MM.1S (cell line): Measurements from ENCODE around the gene TAOK2.

Experiments used
- EZH2 ChIP-seq: fragments of 300-600 bp; sonication (generic); optimal IDR thresholded peaks from 2 replicates; pipeline ENCODE3; 2017; ENCODE audit warnings: low read depth, mild to moderate bottlenecking, antibody characterized with exemption, low read length, mixed read lengths
- EZH2phosphoT487 ChIP-seq: fragments of 300-600 bp; sonication (generic); IDR thresholded peaks from 2 replicates; pipeline ENCODE4 v1.6.1; 2018; ENCODE audit warnings: antibody characterized with exemption, low read length
- TF ChIP-seq, protein P1 (sequence below): fragments of 300-600 bp; sonication (generic); IDR thresholded peaks from 2 replicates; pipeline ENCODE4 v1.5.1; 2016; ENCODE audit warnings: antibody characterized with exemption, low read length, mixed read lengths

DNA sequence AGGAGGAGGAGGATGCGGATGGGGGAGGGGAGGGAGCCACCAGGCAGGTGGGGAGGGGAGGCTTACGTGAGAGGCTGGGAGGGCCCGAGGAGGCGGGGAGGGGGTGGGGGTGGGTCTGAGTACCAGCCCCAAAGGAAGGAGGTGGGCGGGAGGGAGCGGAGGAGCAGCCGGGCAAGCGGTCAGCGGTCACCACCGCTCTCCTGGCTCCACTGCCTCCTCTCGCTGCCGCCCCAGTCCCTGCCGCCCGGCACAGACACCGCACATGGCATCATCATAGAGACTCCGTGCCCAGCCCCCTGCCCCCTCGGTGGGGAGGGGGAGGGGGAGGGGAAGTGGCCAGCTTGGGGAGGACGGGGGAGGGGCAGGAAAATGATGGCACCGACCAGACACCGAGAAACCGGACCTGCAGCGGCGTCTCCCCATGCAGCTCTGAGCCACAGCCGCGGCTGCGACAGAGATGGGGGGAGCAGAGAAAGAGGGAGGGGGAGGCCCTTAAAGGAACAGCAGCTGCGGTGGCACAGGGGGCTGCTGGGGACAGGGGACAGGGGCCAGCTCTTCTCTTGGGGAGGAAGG is 57.3 kb downstream of the TAOK2 start, which contains the start of gene TLCD3B:
- TF ChIP-seq EZH2phosphoT487 (no peak), EZH2 (no peak)
- TF ChIP-seq, protein P1, sequence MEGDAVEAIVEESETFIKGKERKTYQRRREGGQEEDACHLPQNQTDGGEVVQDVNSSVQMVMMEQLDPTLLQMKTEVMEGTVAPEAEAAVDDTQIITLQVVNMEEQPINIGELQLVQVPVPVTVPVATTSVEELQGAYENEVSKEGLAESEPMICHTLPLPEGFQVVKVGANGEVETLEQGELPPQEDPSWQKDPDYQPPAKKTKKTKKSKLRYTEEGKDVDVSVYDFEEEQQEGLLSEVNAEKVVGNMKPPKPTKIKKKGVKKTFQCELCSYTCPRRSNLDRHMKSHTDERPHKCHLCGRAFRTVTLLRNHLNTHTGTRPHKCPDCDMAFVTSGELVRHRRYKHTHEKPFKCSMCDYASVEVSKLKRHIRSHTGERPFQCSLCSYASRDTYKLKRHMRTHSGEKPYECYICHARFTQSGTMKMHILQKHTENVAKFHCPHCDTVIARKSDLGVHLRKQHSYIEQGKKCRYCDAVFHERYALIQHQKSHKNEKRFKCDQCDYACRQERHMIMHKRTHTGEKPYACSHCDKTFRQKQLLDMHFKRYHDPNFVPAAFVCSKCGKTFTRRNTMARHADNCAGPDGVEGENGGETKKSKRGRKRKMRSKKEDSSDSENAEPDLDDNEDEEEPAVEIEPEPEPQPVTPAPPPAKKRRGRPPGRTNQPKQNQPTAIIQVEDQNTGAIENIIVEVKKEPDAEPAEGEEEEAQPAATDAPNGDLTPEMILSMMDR, result no peak
